NCI-H526 treated with DMSO at 0.1 percent for 48 hours (cell line): ENCODE data around the gene EFEMP1.

Experiments
- DNase-seq: peaks from one replicate; lab custom pipeline; 2025; lab: John Stamatoyannopoulos, UW

Gene EFEMP1

DNA sequence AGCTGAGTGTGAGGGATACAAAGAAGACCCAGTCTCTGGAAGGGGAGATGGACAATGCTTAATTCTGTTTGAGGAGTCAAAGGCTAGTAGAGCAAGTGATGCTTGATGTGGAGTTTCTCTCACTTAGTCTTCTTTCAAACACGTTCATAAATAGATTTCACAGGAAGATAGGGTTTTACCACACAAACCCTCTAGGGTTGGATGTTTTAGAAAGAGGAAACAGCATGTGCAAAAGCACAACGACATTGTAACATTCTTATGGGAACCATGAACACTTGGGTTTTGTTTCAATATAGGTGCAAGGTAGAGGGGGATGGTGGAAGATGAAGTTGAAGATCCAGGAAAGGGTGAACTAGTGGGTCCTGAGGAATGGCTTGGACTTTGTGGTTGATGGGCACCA, 10.8 kb upstream of the EFEMP1 start:
- DNase-seq: no peak

DNA sequence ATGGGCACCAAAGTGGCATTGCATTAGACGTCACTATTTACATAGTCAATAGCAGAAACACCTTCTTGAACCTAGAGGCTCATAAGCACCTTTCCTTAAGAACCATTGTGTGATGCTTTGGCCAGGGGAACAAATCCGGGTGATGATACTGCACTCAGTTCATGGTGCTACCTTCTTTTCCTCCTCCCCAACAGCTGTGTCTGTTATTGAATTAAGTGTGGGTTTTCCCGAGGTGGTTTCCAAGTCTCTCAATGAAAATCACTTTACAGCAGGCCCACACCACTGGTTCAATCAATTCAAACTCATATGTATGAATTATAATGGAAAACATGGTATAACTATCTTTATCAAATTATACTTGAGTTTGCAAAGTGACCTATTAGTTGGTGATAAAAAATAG, 9.3 kb upstream of the EFEMP1 start:
- DNase-seq: no peak

DNA sequence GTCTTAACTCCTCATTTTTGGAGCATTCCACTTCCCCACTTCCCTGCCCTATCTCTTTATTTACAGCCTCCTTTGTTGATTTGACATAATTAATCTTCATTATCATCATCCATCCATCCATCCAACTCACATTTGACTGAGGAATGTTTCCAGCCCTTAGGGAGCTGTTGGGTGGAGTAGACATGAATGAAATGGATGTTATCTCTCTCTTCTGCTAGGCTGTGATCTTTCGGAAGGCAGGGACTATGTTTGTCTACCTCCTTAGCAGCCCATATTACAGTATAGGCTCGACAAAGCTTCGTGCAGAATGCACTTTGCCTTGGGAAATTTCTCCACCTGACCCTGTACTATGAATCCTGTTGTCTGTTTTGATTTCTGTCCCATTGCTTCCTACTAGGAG, 7.7 kb upstream of the EFEMP1 start:
- DNase-seq: no peak

DNA sequence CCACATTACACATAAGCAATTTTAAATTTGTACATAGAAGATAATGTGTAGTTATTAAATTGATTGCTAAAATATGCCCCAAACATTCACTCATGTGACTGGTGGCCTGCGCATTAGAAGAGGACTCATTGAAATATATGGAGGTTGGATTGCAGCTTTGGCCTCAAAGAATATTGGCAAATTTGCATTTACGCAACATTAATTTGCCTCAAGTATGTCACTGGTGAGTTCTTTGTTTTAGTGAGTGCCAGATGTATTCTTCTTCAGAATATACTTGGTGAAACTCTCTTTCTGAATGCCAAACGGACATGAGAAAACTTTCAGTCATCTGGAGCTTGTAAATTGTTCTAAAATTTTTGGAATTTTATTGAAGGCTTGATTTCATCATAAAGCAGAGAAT, 5.9 kb upstream of the EFEMP1 start:
- peak; percentile 15 for DNase-seq

DNA sequence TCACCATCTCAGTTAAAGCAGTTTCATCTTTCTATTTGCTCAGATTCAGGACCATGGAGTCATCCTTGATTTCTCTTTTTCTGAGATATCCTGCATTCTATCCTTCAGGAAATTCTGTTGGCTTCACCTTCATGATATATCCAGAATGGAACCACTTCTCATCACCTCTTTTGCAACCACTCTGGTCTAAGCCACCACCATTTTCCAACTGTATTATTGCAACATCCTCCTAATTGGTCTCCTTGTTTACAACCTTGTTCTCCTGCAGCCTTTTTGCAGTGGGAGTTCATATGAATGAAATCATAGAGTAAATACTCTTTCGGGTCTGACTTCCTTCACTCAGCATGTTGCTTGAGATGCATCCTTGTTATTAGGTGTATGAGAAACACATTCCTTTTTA, 3.4 kb upstream of the EFEMP1 start:
- no peak for DNase-seq

DNA sequence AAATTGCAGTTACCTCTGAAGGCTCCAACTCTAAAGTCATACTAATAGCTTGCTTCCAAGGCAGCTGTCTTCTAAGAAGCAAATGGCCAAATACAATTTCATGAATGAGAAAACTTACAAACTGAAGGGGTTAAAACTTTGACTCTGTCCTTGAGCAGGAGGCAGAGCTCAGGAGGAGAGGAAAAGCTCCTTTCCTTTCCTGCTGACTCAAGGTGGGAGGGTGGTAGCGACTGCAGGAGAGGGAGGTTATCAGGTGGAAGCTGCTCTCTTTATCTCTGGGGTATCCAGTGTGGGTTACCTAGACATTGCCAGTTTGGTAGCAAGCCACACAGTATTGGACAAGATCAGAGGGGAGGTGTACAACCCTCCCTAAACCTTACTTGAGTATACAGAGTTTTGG, 2.7 kb upstream of the EFEMP1 start:
- no peak for DNase-seq

DNA sequence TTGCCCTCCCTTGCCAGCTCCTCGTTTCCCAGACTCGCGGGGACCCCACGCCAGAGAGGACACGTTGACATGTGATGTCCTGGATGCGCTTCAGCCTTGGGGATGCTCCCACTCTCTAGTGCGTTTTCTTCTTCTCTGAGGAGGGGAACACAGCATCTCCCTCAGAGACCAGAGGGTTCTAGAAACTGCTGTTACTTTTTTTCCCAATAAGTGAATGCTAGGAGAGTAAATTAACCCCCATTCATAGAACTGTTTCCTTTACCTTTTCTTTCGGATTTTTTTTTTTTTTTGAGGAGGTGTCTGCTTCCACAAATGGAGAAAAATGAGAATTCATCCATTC, 370 bp upstream of the EFEMP1 start:
- DNase-seq: no peak

DNA sequence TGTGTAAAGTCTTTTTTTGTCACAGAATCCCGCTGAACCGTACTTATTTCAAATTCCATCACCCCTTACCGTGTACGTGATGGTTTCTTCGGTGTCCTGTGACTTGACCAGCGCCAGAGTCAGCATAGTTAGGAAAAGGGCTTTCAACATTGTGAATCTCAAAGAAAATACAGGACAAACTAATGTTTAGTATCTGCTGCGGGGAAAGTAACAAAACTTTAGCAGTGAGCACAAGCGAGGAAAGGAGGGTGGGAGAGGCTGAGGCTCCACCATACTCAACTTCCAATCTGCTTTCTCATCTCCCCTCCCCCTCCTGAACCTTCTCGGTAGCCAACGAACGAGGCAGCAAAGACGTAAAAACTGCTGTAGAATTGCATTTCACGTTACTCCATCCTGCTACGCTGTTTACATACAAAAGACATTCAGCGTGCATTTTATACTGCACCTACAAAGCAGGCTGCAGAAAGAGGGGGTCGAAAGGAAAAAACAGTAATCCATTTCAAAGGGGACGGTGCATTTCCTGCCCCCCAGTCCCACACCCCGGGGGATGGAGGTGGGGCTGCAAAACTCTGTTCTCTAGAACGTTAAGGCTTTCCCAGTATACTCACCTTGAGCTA, 1.2 kb downstream of the EFEMP1 start:
- no peak for DNase-seq

DNA sequence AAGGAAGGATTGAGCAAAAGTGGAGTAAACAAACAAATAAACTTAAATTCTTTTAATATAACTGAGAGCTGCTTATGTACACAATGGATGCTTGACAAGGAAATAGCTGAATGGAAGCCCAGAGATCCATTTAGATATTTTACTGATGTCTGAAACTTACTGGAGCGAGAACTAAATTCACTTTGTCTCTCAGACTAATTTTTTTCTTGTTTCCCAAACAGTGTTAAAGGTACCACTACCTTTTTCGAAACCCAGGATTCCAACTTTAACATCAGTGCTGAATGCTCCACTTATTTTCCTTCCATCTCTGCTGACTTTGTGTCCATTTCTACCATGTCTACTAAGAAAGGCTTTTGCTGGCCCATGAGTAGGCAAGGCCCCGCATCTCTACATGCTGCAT, 4.0 kb downstream of the EFEMP1 start:
- DNase-seq: no peak

DNA sequence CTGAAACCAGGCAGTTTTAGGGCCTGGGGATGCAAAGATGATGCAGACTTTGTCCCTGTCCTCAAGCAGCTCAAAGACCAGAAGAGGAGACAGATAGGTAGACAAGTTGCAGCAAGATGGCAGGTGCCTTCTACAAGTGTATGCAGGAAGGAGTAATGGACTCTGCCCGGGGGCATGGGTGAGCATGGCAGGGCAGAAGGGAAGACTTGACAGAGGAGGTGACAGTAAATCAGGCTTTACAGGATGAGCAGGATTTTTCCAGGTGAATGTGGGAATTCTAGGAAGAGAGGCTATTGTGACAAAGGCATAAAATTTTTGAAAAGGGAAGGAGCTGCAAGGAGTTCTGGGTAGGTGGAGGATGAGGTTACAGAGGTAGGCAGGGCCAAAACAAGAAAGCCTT, 4.7 kb downstream of the EFEMP1 start:
- no peak for DNase-seq

DNA sequence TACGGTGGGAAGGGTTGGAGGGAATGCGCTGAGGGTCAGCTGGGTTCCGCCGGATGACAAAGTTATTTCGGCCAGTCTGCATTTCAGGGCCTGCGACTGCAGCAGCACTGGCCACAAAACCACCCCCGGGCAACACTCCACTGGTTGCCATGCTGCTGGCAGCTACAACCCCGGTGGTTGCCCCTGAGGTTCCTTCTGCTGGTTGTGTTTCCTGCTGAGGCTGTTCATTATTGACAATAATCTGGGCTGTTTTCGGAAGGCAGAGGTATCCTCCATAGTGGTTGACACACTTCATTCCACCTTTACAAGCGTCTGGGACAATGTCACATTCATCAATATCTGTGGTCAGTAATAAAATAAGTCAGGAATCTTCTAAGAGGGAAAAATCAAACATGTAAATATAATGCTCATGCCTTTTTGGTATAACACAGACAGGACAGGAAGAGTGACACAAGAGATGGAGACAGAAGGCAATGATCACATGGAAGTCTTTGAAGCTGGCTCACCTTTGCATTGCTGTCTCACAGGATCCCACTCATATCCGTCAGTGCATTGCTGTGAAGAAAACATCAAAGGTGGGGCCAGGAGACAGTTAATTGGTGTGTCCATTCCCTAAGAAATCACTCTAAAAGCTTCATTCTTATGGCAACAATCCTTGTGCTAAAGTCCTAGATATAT, 5.7 kb downstream of the EFEMP1 start:
- DNase-seq: no peak

DNA sequence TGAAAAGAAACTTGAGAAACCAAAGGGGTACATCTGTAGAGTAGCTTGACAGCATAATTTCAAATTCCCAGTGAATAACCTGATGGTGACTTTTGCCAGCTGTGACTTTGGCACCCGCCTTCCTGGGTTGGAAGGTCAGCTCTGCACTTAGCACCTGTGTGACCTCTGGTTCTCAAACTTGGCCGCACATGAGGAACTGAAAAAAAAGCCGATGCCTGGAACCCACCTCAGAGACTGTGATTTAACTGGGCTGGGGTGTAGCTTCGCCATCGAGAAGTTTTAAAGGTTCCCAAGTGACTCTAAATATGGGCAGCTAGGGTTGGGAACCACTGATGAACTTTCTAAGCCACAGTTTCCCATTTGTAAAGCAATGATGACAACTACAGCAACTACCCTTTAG, 6.5 kb downstream of the EFEMP1 start:
- no peak for DNase-seq

DNA sequence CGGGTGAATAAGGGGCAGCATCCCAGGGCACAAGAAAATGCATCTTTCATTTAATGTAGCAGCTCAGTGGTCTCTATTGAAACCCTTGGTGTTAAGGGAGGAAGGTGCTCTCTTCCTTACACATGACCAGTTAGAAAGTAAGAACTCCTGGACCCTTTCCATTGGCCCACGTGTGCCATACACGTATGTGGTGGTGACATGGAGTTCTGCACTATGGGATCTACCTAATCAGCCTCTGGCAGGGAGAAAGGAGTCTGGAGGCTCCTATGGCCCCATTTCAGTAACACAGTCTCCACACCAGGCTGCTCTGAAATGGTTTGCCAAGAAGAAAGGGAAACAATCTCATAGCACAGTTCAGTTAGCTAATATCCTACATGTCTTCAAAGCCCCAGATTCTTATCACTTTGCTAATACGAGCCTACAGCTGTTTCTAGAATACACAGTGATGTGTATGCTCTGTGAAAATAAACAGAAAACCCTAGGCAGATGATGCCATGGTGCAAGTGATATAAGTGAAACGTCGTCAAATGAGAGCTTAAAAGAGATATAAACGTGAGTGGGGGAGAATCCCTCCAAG, 7.0 kb downstream of the EFEMP1 start:
- no peak for DNase-seq

DNA sequence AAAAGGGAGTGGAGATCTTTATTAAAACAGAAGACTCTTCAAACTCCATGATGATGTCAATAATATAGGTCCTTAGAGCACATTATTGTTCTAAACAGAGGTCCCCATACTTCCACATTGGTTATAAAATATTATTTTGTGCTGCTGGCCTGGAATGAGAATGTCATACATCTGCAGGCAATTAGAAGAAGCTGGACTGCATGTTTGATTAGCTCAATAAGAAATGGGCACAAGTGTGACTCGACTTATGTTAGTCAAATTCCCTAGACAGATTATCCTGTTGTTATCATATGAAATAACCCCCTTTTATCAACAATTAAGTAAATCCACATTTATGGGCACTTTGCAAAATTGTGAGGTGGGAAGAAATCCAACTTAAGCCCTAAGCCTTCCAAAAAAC, 8.8 kb downstream of the EFEMP1 start:
- DNase-seq: no peak

DNA sequence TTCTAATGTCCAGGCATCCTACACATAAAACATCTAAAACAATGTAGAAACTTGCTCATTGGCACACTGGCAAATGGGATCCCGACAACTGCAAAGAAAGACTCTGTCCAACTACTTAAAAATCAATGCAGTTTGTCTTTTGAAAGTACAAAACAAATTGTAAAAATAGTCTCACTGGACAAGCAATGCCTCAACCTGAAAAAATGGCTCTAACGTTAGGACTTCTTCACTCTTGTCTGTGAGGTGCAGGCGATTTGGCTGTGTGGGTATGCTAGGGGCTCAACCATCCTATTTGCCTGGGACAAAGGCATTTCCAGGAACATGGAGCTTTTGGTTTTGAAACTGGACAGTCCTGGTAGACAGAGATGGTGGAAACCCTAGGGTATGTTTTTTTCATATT, 10.7 kb downstream of the EFEMP1 start:
- no peak for DNase-seq

DNA sequence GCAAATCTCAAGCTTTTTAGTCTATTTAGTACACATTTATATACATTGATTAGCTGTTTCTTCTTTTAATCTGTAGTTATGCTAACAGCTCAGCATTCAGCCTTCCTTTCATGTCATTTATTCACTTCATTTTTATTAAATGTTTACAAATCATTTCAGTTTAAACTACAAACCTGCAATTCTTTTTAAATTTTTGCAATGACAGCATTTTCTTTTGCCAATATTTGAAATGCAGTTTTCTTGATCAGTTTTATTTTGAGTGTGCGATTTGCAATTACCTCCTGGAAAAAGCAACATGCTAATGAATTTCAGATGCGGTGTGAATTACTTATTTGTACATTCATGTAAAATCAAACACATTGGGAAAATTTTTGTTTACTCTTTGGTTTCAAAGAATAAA, 13.5 kb downstream of the EFEMP1 start:
- no peak for DNase-seq

DNA sequence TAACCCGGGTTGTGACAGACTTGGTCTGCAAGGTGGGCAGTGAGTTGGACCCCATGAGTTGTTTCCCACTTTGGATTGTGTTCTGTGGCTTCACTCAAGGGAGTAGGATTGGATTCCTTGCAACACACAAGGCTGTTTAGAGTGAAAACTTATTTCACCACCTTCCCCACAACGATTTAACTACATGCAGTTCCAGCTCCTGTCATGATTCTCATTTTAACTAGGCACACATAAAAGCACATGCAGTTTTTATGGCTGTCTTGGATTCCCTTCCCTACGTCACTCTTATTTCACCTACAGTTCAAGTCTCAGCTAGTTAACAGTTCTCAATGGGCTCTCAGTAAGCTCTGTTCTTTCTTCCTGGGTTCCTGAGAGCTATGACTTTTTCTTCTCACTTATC, 15.9 kb downstream of the EFEMP1 start:
- no peak for DNase-seq

DNA sequence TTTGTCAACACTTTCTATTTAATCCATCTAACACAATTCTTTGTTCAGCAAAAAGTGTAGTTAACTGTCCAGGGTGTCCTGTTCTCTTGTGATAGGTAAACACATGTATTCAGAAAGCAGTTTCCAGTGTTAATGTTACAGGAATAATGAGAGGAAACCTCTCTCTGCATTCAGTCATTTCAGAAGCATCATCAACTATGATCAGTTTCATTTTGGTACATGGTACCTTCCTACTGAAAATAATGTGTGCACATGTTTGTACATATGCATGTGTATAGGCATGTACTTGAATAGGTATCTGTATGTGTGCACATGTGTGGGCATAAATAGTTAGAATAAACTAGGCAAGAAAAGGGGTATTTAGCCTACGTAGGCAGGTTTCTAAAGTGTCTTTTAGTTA, 16.6 kb downstream of the EFEMP1 start:
- DNase-seq: no peak

DNA sequence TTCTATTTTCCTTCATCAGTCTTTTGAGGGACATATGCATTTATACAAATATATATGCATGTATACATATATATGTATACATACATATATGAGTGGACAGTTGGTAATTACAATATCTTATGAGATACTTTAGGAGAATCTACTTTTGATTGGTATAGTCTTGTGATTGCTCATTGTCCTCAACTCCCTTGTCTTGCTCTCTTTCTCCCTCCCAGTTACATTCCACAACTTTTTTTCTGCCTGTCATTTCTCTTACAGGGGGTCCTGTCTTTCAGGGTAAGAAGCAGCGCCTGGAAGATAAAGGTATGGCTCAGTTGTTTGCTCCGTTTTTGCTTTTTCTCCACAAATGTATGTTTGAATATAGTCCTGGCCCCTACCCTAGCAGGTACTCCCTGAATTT, 19.9 kb downstream of the EFEMP1 start:
- DNase-seq: no peak

DNA sequence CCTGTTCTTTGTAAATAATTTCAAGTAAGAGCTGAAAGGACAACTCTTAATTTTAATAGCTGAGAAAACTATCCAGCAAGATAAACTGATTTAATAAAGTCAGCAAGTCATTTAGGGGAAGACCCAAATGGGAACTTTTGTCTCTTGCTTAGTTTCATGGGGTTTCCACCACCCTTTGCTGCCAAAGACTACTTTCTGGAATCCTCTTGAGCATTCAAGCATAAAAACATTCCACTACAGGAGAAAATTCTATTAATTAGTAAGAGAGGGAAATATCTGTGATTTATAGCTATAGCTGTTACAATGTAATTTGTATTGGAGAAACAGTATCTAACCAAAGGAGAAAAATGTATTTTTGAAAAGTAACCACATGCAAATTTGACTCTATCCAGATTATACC, 20.6 kb downstream of the EFEMP1 start:
- DNase-seq: no peak

DNA sequence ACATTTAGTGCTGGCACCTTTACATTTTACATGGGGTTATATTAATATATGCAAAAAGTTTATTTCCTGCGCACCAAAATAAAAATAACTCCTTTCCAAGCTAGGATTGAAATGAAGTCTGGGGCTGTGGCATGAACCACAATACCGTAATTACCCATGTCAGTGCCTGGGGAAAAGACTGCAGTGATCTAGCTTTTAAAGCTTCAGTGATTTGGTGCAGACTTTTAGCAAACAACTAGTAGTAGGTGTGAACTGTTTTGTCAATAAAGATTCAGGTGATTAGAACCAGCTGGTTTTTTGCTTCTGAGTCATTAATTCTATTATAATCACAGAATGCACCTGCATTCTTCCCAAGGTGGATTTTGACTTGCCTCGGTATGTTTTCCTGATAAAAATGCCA, 21.2 kb downstream of the EFEMP1 start:
- DNase-seq: no peak

DNA sequence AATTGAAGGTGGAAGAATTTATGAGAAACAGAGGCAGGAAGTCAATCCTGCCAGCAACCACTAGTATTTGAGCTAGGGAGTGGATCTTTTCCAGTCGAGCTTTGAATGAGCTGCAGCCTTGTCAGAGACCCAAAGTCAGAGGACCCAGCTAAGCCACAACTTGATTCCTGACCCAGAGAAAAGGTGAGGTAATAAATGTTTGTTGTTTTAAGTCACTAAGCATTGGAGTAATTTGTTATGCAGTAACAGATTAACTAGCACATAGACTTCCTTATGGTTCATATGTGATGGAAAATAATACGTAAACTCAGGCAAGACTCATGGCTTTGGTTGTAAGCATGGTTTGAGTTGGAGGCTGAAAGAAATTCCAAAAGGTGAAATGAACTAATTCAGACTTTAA, 21.6 kb downstream of the EFEMP1 start:
- no peak for DNase-seq

DNA sequence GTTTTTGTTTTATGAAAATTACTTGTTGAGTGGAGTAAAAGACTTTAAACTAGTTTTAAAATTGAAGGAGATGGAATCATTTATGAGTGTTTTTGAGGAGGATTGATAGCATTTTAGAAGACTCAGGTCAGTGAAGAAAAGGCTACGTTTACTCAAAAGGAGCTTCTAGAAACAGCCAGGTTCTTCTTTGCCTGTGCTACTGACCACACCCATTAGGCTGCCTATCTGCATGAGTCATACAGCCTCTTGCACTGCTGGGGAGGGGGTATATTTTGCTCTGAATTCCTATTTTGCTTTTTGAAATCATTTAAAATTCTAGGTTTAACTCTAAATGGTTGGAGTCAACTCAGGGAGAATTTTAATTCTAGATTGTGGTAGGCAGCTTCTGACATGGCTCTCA, 22.3 kb downstream of the EFEMP1 start:
- DNase-seq: no peak

DNA sequence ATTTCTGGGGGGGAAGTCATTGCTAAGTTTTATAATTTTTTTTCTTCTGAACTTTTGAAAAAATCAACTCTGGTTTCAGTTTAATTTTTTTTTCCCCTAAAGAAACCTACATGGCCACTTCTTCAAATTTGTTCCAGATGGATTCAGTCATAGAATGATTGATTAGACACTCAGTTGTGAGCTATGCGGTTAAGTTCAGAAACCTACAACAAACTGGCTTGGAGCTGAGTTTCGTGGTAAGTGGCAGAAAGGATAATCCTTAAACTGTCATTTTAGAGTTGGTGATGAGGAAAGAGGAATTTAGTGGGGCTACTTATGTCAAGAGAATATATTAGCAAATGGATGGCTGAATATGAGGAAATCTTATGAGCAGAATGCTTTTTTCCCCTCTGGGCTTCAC, 23.7 kb downstream of the EFEMP1 start:
- DNase-seq: no peak
